22Rv1 (cell line): ENCODE data around the gene SLC27A5.

Source experiments
- CTCF ChIP-seq: fragments of 450-650 bp; IDR thresholded peaks from 2 replicates; pipeline ENCODE4 v1.5.1; 2017; ENCODE audit warnings: mild to moderate bottlenecking
- ZFX ChIP-seq: fragments of 450-650 bp; IDR thresholded peaks from 2 replicates; pipeline ENCODE4 v1.6.1; 2017; ENCODE audit warnings: antibody characterized with exemption, borderline replicate concordance

- no peak for TF ChIP-seq CTCF
- TF ChIP-seq ZFX, result no peak
Observed at GRCh38 chr19:58535857-58536256, 24.1 kb upstream of the SLC27A5 start.
